GM23248 (cell line): Measurements from ENCODE around the gene KIF23.

Experiments used
- EZH2 ChIP-seq: fragments of 200-600 bp; sonication (generic); IDR thresholded peaks from 2 replicates; pipeline ENCODE4 v1.6.1; 2018; ENCODE audit warnings: antibody characterized with exemption, mild to moderate bottlenecking; ENCODE audit not compliant: insufficient read depth, poor library complexity, severe bottlenecking
- EZH2phosphoT487 ChIP-seq: fragments of 200-600 bp; sonication (generic); IDR thresholded peaks from 2 replicates; pipeline ENCODE4 v1.6.1; 2018; ENCODE audit warnings: antibody characterized with exemption, moderate library complexity, mild to moderate bottlenecking, low read depth; ENCODE audit not compliant: insufficient read depth

GRCh38 chr15:69395460-69395859, 18.7 kb upstream of the KIF23 start:
- TF ChIP-seq EZH2 (no peak), EZH2phosphoT487 (no peak)
